BLaER1 treated with 17β-estradiol and CSF1 and Interleukin-3, amounts not matched to agents 10 nM and 100 nM (cell line): Measurements from ENCODE around the gene ACOT7.

Experiments used
- H3K27ac ChIP-seq, 11 experiments: shearing (Covaris generic); formaldehyde crosslinking; 2 replicates each; pipeline ENCODE4 v1.8.1; 2022
- H3K27me3 ChIP-seq, 11 experiments: shearing (Covaris generic); formaldehyde crosslinking; 2 replicates each; pipeline ENCODE4 v1.8.1; 2022
- H3K36me3 ChIP-seq, 11 experiments: shearing (Covaris generic); formaldehyde crosslinking; 2 replicates each; pipeline ENCODE4 v1.8.1; 2022
- H3K4me1 ChIP-seq, 10 experiments: shearing (Covaris generic); formaldehyde crosslinking; 2 replicates each; pipeline ENCODE4 v1.8.1; 2022
- H3K4me2 ChIP-seq, 11 experiments: shearing (Covaris generic); formaldehyde crosslinking; 2 replicates each; pipeline ENCODE4 v1.8.1; 2022
- H3K4me3 ChIP-seq, 10 experiments: shearing (Covaris generic); formaldehyde crosslinking; 2 replicates each; pipeline ENCODE4 v1.8.1; 2022
- H3K9ac ChIP-seq, 11 experiments: shearing (Covaris generic); formaldehyde crosslinking; 2 replicates each; pipeline ENCODE4 v1.8.1; 2022
- H3K9me3 ChIP-seq, 11 experiments: shearing (Covaris generic); formaldehyde crosslinking; replicated peaks in 1 of 11; 2 replicates each; pipeline ENCODE4 v1.8.1; 2022
- H4K20me1 ChIP-seq, 11 experiments: shearing (Covaris generic); formaldehyde crosslinking; 2 replicates each; pipeline ENCODE4 v1.8.1; 2022
- Cebpa-rat ChIP-seq, 11 experiments: shearing (Covaris generic); IDR thresholded peaks; 2 replicates each; pipeline ENCODE4 v1.8.1; 2022

Gene ACOT7

GRCh38 chr1:6279613-6280383 is 113.8 kb downstream of the ACOT7 start:
- no peak for TF ChIP-seq Cebpa-rat (IDR thresholded peaks at IDR 0.05)
- H3K9me3 ChIP-seq: no peaks in the 10 kb centered on the region
- H3K4me2 ChIP-seq: peak overlapping the region in 1 of 11 experiments; percentile 7; a peak in 1 of 22 replicates
- H3K4me1 ChIP-seq: peaks cover 28 to 56% (median 36%) of the 10 kb centered on the region in 10 experiments
- peaks cover 0 to 70% (median 6%) of the 10 kb centered on the region in 11 experiments; a peak in 6 of 22 replicates for H4K20me1 ChIP-seq
- H3K36me3 ChIP-seq: peaks cover 0 to 28% (median 0%) of the 10 kb centered on the region in 11 experiments; a peak in 7 of 22 replicates
- H3K4me3 ChIP-seq: no peak overlapping the region
- peak overlapping the region in 1 of 11 experiments; percentile 14; a peak in 1 of 22 replicates for H3K27ac ChIP-seq
- peak overlapping the region in 2 of 11 experiments; percentile 24 to 37; a peak in 2 of 22 replicates for H3K9ac ChIP-seq
- no peaks in the 10 kb centered on the region for H3K27me3 ChIP-seq

DNA sequence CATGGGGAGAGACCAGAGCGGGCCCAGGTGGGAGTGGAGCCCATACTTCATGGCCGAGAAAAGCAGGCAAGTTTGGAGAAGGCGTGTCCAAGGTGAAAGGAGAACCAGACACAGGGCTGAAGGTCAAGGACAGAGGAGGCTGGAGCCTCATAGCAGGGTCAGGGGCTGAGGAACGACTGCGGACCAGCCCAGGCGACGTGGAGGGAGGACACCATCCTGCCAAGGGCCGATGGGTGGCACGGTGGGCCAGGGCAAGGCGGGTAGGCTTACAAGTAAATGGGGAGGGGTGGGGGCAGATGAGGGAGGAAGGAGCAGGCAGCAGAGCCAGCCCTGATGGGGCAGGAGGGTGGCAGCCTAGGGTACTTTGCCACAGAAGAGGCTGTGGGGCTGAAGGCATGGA is 114.5 kb downstream of the ACOT7 start:
- no peak for TF ChIP-seq Cebpa-rat (IDR thresholded peaks at IDR 0.05)
- no peak overlapping the region for H3K4me2 ChIP-seq
- no peaks in the 10 kb centered on the region for H3K27me3 ChIP-seq
- H3K4me3 ChIP-seq: no peak overlapping the region
- no peak overlapping the region for H3K27ac ChIP-seq
- peaks cover 0 to 70% (median 6%) of the 10 kb centered on the region in 11 experiments; a peak in 6 of 22 replicates for H4K20me1 ChIP-seq
- H3K9ac ChIP-seq: no peak overlapping the region
- H3K9me3 ChIP-seq: no peaks in the 10 kb centered on the region
- H3K4me1 ChIP-seq: peaks cover 28 to 53% (median 36%) of the 10 kb centered on the region in 10 experiments
- peaks cover 0 to 35% (median 4%) of the 10 kb centered on the region in 11 experiments; a peak in 8 of 22 replicates for H3K36me3 ChIP-seq

DNA sequence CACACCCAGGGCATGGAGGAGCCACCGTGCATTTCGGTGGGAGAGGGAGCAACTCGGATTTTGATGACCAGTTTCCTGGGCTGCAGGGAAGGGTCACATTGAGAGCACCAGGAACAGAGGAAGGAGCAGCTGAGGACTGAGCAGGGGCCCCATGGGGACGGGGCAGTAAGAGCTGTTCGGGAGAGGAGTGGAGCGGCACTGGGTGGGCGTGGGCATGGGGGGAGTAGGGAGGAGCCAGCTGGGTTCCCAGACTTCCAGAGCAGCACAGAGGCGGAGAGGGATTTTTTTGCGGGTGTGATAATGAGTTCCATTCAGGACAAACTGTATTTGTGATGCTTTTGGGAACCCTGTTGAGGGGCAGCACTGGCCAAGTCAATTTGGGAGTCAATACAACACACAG is 115.3 kb downstream of the ACOT7 start:
- H3K4me2 ChIP-seq: no peak overlapping the region
- no peak overlapping the region for H3K9ac ChIP-seq
- H3K27ac ChIP-seq: no peak overlapping the region
- H3K36me3 ChIP-seq: peaks cover 0 to 41% (median 4%) of the 10 kb centered on the region in 11 experiments; a peak in 8 of 22 replicates
- no peak overlapping the region for H3K4me3 ChIP-seq
- TF ChIP-seq Cebpa-rat (IDR thresholded peaks at IDR 0.05): no peak
- peaks cover 28 to 53% (median 40%) of the 10 kb centered on the region in 10 experiments for H3K4me1 ChIP-seq
- H3K27me3 ChIP-seq: no peaks in the 10 kb centered on the region
- peaks cover 0 to 75% (median 6%) of the 10 kb centered on the region in 11 experiments; a peak in 6 of 22 replicates for H4K20me1 ChIP-seq
- H3K9me3 ChIP-seq: no peaks in the 10 kb centered on the region

GRCh38 chr1:6276811-6277555 is 116.6 kb downstream of the ACOT7 start:
- no peak for TF ChIP-seq Cebpa-rat (IDR thresholded peaks at IDR 0.05)
- Histone ChIP-seq H3K4me2 (peak overlapping the region in 9 of 11 experiments; percentile 19 to 79 (median 51); a peak in 16 of 22 replicates), H3K9me3 (no peaks in the 10 kb centered on the region), H3K4me1 (peaks cover 28 to 56% (median 39%) of the 10 kb centered on the region in 10 experiments), H3K27me3 (no peaks in the 10 kb centered on the region), H3K4me3 (no peak overlapping the region), H3K36me3 (peaks cover 0 to 48% (median 8%) of the 10 kb centered on the region in 11 experiments; a peak in 8 of 22 replicates), H4K20me1 (peaks cover 0 to 74% (median 6%) of the 10 kb centered on the region in 11 experiments; a peak in 6 of 22 replicates), H3K9ac (peak overlapping the region in 2 of 11 experiments; percentile 23 to 41; a peak in 3 of 22 replicates), H3K27ac (no peak overlapping the region)

DNA sequence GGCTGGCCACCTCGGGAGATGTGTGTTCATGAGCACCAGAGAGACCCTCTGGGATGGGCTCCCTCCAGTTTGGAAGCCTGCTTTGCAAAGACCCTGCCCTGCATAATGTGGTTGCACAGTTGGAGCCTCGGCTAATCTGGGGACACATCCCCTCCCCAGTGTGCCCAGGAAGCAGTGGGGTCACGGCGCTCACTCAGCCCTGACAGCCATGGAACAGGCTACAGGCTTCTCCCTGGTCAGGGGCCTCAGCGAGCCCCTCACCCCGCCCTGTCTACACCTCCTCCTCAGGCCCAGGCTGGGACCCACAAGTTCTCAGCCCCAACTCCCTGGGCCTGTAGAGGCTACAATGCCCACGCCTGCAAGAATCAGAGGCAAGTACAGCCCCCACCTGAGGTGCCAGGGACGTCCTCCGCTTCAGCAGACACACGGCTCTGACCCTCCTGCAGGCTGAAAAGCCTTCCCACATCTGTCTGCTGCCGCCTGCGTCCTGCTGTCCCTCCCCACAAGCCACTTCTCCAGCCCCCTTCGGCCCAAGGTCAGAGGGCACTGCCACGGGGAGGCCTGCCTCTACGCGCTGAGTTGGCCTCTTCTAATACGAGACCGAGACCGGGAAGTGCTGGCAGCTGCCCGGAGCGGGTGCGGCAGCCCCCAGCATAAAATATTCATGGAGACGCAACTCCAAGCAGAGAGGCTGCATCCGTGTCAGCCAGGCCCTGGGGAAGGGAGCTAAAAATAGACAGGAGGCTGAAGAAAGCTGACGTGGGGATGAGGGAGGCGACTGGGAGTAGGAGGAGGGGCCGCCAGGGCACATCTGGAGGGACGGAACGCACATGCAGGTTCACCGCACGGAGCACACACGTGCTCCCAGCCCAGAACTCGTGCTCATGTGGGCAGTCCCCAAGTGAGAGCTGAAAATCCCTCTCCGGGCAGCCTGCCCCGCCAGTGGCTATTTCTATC is 117.5 kb downstream of the ACOT7 start:
- Histone ChIP-seq H3K4me1 (peaks cover 26 to 58% (median 37%) of the 10 kb centered on the region in 10 experiments), H3K4me2 (peak overlapping the region; percentile 18 to 79 (median 47); a peak in 19 of 22 replicates), H3K9ac (peak overlapping the region in 6 of 11 experiments; percentile 2 to 41 (median 28); a peak in 7 of 22 replicates), H3K4me3 (no peak overlapping the region), H3K9me3 (no peaks in the 10 kb centered on the region), H3K36me3 (peaks cover 0 to 55% (median 8%) of the 10 kb centered on the region in 11 experiments; a peak in 8 of 22 replicates), H3K27me3 (no peaks in the 10 kb centered on the region), H3K27ac (peak overlapping the region in 2 of 11 experiments; percentile 34 to 37; a peak in 2 of 22 replicates), H4K20me1 (peaks cover 0 to 66% (median 12%) of the 10 kb centered on the region in 11 experiments; a peak in 7 of 22 replicates)
- no peak for TF ChIP-seq Cebpa-rat (IDR thresholded peaks at IDR 0.05)

DNA sequence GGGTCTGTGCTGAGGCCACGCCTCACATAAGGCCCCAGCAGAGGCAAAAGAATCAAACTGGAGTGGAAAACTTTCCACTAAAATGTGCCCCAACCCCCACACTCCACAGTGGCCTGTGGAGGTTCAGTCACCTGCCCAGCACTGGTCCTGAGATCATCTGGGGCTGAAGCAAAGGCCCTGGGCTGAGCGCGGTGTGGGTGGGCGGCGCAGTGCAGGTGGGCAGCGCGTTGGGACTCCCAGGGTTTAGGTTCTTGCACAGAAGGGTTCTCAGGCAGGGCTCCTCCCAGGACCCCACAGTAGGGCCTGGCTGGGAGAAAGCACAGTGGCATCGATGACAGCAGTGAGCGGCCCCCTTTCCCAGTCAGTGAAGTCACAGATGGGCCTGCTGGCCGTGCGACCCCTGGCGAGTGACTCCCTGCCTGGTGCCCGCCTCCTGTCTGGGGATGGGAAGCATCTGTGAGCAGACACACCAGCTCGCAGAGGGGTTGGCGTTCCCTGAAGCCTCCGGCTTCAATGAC is 118.9 kb downstream of the ACOT7 start:
- Histone ChIP-seq H3K9me3 (no peaks in the 10 kb centered on the region), H4K20me1 (peaks cover 0 to 60% (median 12%) of the 10 kb centered on the region in 11 experiments; a peak in 7 of 22 replicates), H3K4me1 (peaks cover 27 to 65% (median 48%) of the 10 kb centered on the region in 10 experiments), H3K4me2 (no peak overlapping the region), H3K9ac (0 out of 22 replicates have a peak overlapping the region, but pooled peaks of 1 of the 11 experiments have one; percentile 13), H3K36me3 (peaks cover 0 to 43% (median 4%) of the 10 kb centered on the region in 11 experiments; a peak in 7 of 22 replicates), H3K27me3 (no peaks in the 10 kb centered on the region), H3K27ac (no peak overlapping the region), H3K4me3 (no peak overlapping the region)
- TF ChIP-seq Cebpa-rat (IDR thresholded peaks at IDR 0.05): no peak

- H3K27me3 ChIP-seq: no peaks in the 10 kb centered on the region
- H3K27ac ChIP-seq: no peak overlapping the region
- no peak overlapping the region for H3K4me3 ChIP-seq
- H3K4me2 ChIP-seq: no peak overlapping the region
- H4K20me1 ChIP-seq: peaks cover 0 to 55% (median 11%) of the 10 kb centered on the region in 11 experiments; a peak in 7 of 22 replicates
- H3K36me3 ChIP-seq: peaks cover 0 to 37% (median 4%) of the 10 kb centered on the region in 11 experiments; a peak in 7 of 22 replicates
- no peak for TF ChIP-seq Cebpa-rat (IDR thresholded peaks at IDR 0.05)
- no peak overlapping the region for H3K9ac ChIP-seq
- no peaks in the 10 kb centered on the region for H3K9me3 ChIP-seq
- peaks cover 33 to 69% (median 52%) of the 10 kb centered on the region in 10 experiments for H3K4me1 ChIP-seq
These were observed 119.5 kb downstream of the ACOT7 start for GRCh38 chr1:6274102-6274501.
